G401 (cell line): ENCODE measurements around the gene MYCT1. TPM values are rescaled to one million over a fixed set of nuclear protein-coding genes. Genes with fewer than 3 reads are reported as not detected.

Experiments
- total RNA-seq: library from RNA; depleted of rRNA; stranded (reverse); fragments of >200 nt; shearing (Covaris generic); gene quantifications from 2 replicates; pipeline ENCODE4 v1.2.3, GENCODE V29; 2014; rRNA removed

Gene MYCT1
- total RNA-seq, 1 experiment from 2014 or later, result not detected

Other genes starting within 250 kb of the MYCT1 start
- gene SYNE1, start 60.5 kb upstream of the MYCT1 start, total RNA-seq, result 0.85 and 17.0 TPM in 2 replicates
- not detected in 2 replicates for gene VIP, start 52.9 kb downstream of the MYCT1 start, total RNA-seq